Mesenchymal stem cell (in vitro differentiated cells and primary cell): ENCODE data around the gene RBFOX1.

Source experiments
- DNase-seq: peaks from one replicate; pipeline ENCODE4 v3.0.0-alpha.2; 2013
- H2AFZ ChIP-seq: one replicate; pipeline ENCODE4 v1.6.1; 2013; ENCODE audit warnings: low read depth, mild to moderate bottlenecking, control low read depth, inconsistent platforms, low read length, moderate library complexity
- H2AK5ac ChIP-seq: 2 replicates; pipeline ENCODE4 v1.6.1; 2013; ENCODE audit warnings: low read length, moderate library complexity, mild to moderate bottlenecking, inconsistent platforms; ENCODE audit not compliant: severe bottlenecking
- H2BK120ac ChIP-seq: one replicate; pipeline ENCODE4 v1.6.1; 2013; ENCODE audit warnings: low read depth, mild to moderate bottlenecking, inconsistent platforms, low read length, moderate library complexity
- H2BK12ac ChIP-seq, 2 experiments: one replicate each; pipeline ENCODE4 v1.6.1; 2013; ENCODE audit warnings: inconsistent platforms in 2 of 2, low read length in 2 of 2, mild to moderate bottlenecking in 2 of 2, moderate library complexity in 2 of 2, control low read depth in 1 of 2
- H2BK15ac ChIP-seq: one replicate; pipeline ENCODE4 v1.6.1; 2013; ENCODE audit warnings: mild to moderate bottlenecking, low read depth, inconsistent platforms; ENCODE audit not compliant: poor library complexity, severe bottlenecking
- H2BK5ac ChIP-seq: 2 replicates; pipeline ENCODE4 v1.6.1; 2013; ENCODE audit warnings: low read depth, mild to moderate bottlenecking, low read length, control low read depth, inconsistent platforms; ENCODE audit not compliant: poor library complexity, severe bottlenecking
- H3K14ac ChIP-seq, 2 experiments: one replicate each; pipeline ENCODE4 v1.6.1; 2013; ENCODE audit warnings: inconsistent platforms in 2 of 2, low read length in 2 of 2, control low read depth in 1 of 2, mild to moderate bottlenecking in 1 of 2, moderate library complexity in 1 of 2
- H3K18ac ChIP-seq, 2 experiments: one replicate each; pipeline ENCODE4 v1.6.1; 2013; ENCODE audit warnings: inconsistent platforms in 2 of 2, low read length in 2 of 2, control low read depth in 1 of 2, low read depth in 1 of 2, mild to moderate bottlenecking in 1 of 2
- H3K23ac ChIP-seq, 2 experiments: one replicate each; pipeline ENCODE4 v1.6.1; 2013; ENCODE audit warnings: inconsistent platforms in 2 of 2, low read length in 2 of 2, mild to moderate bottlenecking in 2 of 2, moderate library complexity in 2 of 2, control low read depth in 1 of 2
- H3K27ac ChIP-seq: 2 replicates; pipeline ENCODE4 v1.5.1; 2013; ENCODE audit warnings: mild to moderate bottlenecking, moderate library complexity, low read length, control low read depth, inconsistent platforms; ENCODE audit not compliant: poor library complexity, severe bottlenecking
- H3K27me3 ChIP-seq, 2 experiments: 2 replicates each; pipeline versions ENCODE4 v1.6.1 to v1.7.0; 2013; ENCODE audit warnings: low read length in 2 of 2, mild to moderate bottlenecking in 2 of 2, moderate library complexity in 2 of 2, control low read depth in 1 of 2, inconsistent platforms in 1 of 2; ENCODE audit not compliant: control insufficient read depth in 1 of 2, insufficient read depth in 1 of 2
- H3K36me3 ChIP-seq, 2 experiments: 2 replicates each; pipeline versions ENCODE4 v1.6.1 to v1.7.0; 2013; ENCODE audit warnings: low read length in 2 of 2, control low read depth in 1 of 2, inconsistent platforms in 1 of 2, low read depth in 1 of 2, mild to moderate bottlenecking in 1 of 2; ENCODE audit not compliant: insufficient read depth in 2 of 2, control insufficient read depth in 1 of 2
- H3K4ac ChIP-seq, 2 experiments: one replicate each; pipeline ENCODE4 v1.6.1; 2013; ENCODE audit warnings: inconsistent platforms in 2 of 2, low read length in 2 of 2, mild to moderate bottlenecking in 2 of 2, moderate library complexity in 2 of 2, control low read depth in 1 of 2, low read depth in 1 of 2
- H3K4me1 ChIP-seq: 2 replicates; pipeline ENCODE4 v1.6.1; 2013; ENCODE audit warnings: low read depth, low read length, control low read depth; ENCODE audit not compliant: control insufficient read depth, insufficient read depth
- H3K4me2 ChIP-seq: 2 replicates; pipeline ENCODE4 v1.6.1; 2013; ENCODE audit warnings: low read length, mild to moderate bottlenecking, inconsistent platforms; ENCODE audit not compliant: poor library complexity, severe bottlenecking
- H3K4me3 ChIP-seq, 2 experiments: 2 replicates each; pipeline versions ENCODE4 v1.5.1 to v1.7.0; 2013; ENCODE audit warnings: low read length in 2 of 2, mild to moderate bottlenecking in 2 of 2, control low read depth in 1 of 2, low read depth in 1 of 2; ENCODE audit not compliant: insufficient read depth in 1 of 2
- H3K79me1 ChIP-seq: replicated peaks from 2 replicates; pipeline ENCODE4 v1.6.1; 2013; ENCODE audit warnings: mild to moderate bottlenecking, control low read depth, low read length, inconsistent platforms; ENCODE audit not compliant: poor library complexity, severe bottlenecking
- H3K9ac ChIP-seq: 2 replicates; pipeline ENCODE4 v1.7.0; 2013; ENCODE audit warnings: mild to moderate bottlenecking, low read length, moderate library complexity
- H3K9me3 ChIP-seq: 2 replicates; pipeline ENCODE4 v1.7.0; 2013; ENCODE audit warnings: mild to moderate bottlenecking, low read length; ENCODE audit not compliant: control insufficient read depth
- H4K8ac ChIP-seq: one replicate; pipeline ENCODE4 v1.6.1; 2013; ENCODE audit warnings: inconsistent platforms, mild to moderate bottlenecking, low read length, moderate library complexity
- H4K91ac ChIP-seq: one replicate; pipeline ENCODE4 v1.6.1; 2013; ENCODE audit warnings: mild to moderate bottlenecking, low read length, inconsistent platforms
- WGBS: methylation state at CpG from one replicate; pipeline ENCODE4 v1.1.7; 2013; ENCODE audit warnings: mixed read lengths; 5-methylcytosine and 5-hydroxymethylcytosine counted together

RBFOX1 gene

DNA sequence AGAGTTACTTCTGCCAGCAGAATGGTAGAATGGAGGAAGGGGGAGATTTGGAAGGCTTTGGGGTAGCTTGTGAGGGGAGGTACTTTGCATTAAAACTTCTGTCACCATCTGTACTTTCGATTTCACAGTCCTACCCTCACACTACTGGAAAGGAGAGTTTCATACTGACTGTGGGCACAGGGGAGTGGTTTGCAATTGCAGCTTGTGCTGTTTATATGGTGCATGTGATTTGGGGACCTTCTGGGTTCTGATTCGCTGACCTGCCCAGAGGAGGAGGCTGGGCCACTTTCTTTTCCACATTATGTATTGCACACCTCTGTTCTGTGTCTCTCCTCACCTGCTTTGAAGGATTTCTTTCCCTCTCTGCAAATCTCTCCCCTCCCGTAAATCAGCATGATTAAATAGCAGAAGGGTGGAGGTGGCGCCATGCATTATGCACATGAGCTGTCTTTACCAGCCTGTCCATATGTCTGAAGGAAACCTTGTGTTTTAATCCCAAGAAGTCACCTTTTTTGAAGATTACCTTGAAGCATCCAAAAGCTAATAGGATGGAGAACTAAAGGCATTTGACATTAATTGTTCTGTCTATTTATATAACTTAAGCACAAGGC, 90.9 kb downstream of the RBFOX1 start:
- Histone ChIP-seq H2BK5ac (no peak overlapping the region), H3K4ac (no peak overlapping the region), H2AK5ac (no peak overlapping the region), H2BK15ac (no peak overlapping the region), H3K23ac (no peak overlapping the region), H3K4me2 (no peak overlapping the region), H2BK120ac (no peak overlapping the region), H3K18ac (no peak overlapping the region), H2BK12ac (no peak overlapping the region), H3K4me1 (no peaks in the 10 kb centered on the region), H4K91ac (no peak overlapping the region), H3K79me1 (no peaks in the 10 kb centered on the region), H3K9me3 (no peaks in the 10 kb centered on the region), H2AFZ (no peak overlapping the region), H3K27me3 (no peaks in the 10 kb centered on the region), H3K36me3 (no peaks in the 10 kb centered on the region), H3K14ac (no peak overlapping the region), H3K4me3 (no peak overlapping the region), H4K8ac (no peak overlapping the region), H3K9ac (no peak overlapping the region), H3K27ac (no peak overlapping the region)
- no peak for DNase-seq
- 62% methylated on average over 3 of the region's 4 CpGs for WGBS

- no peak for DNase-seq
- Histone ChIP-seq H3K4ac (no peak overlapping the region), H2BK120ac (no peak overlapping the region), H2BK12ac (no peak overlapping the region), H3K79me1 (no peaks in the 10 kb centered on the region), H2BK15ac (no peak overlapping the region), H3K18ac (no peak overlapping the region), H2BK5ac (no peak overlapping the region), H3K27ac (no peak overlapping the region), H3K4me3 (no peak overlapping the region), H3K9ac (no peak overlapping the region), H3K14ac (no peak overlapping the region), H3K4me1 (no peaks in the 10 kb centered on the region), H3K9me3 (no peaks in the 10 kb centered on the region), H3K27me3 (no peaks in the 10 kb centered on the region), H3K23ac (no peak overlapping the region), H3K36me3 (no peaks in the 10 kb centered on the region), H2AK5ac (no peak overlapping the region), H4K91ac (no peak overlapping the region), H3K4me2 (no peak overlapping the region), H4K8ac (no peak overlapping the region), H2AFZ (no peak overlapping the region)
- 80% methylated on average over 4 of the region's 5 CpGs for WGBS
These were observed 93.5 kb downstream of the RBFOX1 start for GRCh38 chr16:7426161-7426560.

DNA sequence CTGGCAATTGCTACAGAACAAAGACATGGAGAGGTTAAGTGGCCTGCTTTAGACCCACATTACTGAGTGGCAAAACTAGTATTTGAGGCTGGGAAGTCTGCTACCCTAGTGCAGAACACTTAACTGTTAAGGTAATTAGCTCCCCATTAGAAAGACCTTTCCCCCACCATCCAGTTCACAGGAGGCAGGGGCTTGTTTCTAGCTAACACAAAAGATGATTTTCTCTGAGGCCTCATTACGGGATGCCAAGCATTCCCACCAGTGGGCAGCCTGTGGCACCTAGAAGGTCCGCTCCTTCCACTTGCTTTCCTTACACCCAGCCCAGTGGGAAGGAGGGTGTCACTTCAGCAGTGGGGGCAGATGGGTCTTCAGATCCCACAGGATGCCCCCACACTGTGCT, 99.1 kb downstream of the RBFOX1 start:
- Histone ChIP-seq H4K91ac (no peak overlapping the region), H3K23ac (no peak overlapping the region), H3K4me1 (no peaks in the 10 kb centered on the region), H2BK120ac (no peak overlapping the region), H3K27me3 (no peaks in the 10 kb centered on the region), H2AFZ (no peak overlapping the region), H2BK5ac (no peak overlapping the region), H3K9ac (no peak overlapping the region), H4K8ac (no peak overlapping the region), H3K4me2 (no peak overlapping the region), H3K14ac (no peak overlapping the region), H3K4me3 (no peak overlapping the region), H3K27ac (no peak overlapping the region), H3K9me3 (peaks cover 3% of the 10 kb centered on the region), H2BK12ac (no peak overlapping the region), H2BK15ac (no peak overlapping the region), H3K18ac (no peak overlapping the region), H2AK5ac (no peak overlapping the region), H3K79me1 (no peaks in the 10 kb centered on the region), H3K4ac (no peak overlapping the region), H3K36me3 (no peaks in the 10 kb centered on the region)
- DNase-seq: no peak
- WGBS: 20% methylated on average over 2 of the region's 2 CpGs

GRCh38 chr16:7436306-7436705, 103.7 kb downstream of the RBFOX1 start:
- Histone ChIP-seq H3K4me2 (no peak overlapping the region), H3K4ac (no peak overlapping the region), H3K9me3 (peaks cover 8% of the 10 kb centered on the region), H3K4me3 (no peak overlapping the region), H3K14ac (no peak overlapping the region), H2AFZ (no peak overlapping the region), H2BK15ac (no peak overlapping the region), H3K27ac (no peak overlapping the region), H3K18ac (no peak overlapping the region), H3K9ac (no peak overlapping the region), H3K4me1 (no peaks in the 10 kb centered on the region), H2BK5ac (no peak overlapping the region), H4K8ac (no peak overlapping the region), H2BK120ac (no peak overlapping the region), H4K91ac (no peak overlapping the region), H3K79me1 (no peaks in the 10 kb centered on the region), H2AK5ac (no peak overlapping the region), H3K23ac (no peak overlapping the region), H2BK12ac (no peak overlapping the region), H3K36me3 (no peaks in the 10 kb centered on the region), H3K27me3 (no peaks in the 10 kb centered on the region)
- 73% methylated on average over 5 of the region's 5 CpGs for WGBS
- DNase-seq: no peak
